Keratinocyte (primary cell): Measurements from ENCODE around the gene RBFOX1. TPM values are rescaled to one million over a fixed set of nuclear protein-coding genes. Genes with fewer than 3 reads are reported as not detected.

Experiments used
- DNase-seq: peaks from one replicate; pipeline ENCODE4 v3.0.0-alpha.2; 2011; ENCODE audit warnings: low read depth, missing footprints, low spot score
- FAIRE-seq: peaks from 2 replicates; lab custom pipeline; 2011; peaks lifted over from hg19 to GRCh38; lab: Jason Lieb, UNC
- H2AFZ ChIP-seq: 2 replicates; pipeline ENCODE4 v1.6.0; 2012; ENCODE audit warnings: low read length, control low read depth, inconsistent platforms; ENCODE audit not compliant: control insufficient read depth
- H3K27ac ChIP-seq: 2 replicates; pipeline ENCODE4 v1.5.1; 2011; ENCODE audit warnings: low read length; ENCODE audit not compliant: control insufficient read depth, insufficient read depth
- H3K27me3 ChIP-seq: 3 replicates; pipeline ENCODE4 v1.6.0; 2011; ENCODE audit warnings: low read length; ENCODE audit not compliant: control insufficient read depth, insufficient read depth; ENCODE audit errors: extremely low read depth
- H3K36me3 ChIP-seq, 2 experiments: 2 replicates in 1 of 2; 3 replicates in 1 of 2; pipeline ENCODE4 v1.5.1; 2011; ENCODE audit warnings: low read length in 2 of 2, mild to moderate bottlenecking in 1 of 2; ENCODE audit not compliant: control insufficient read depth in 2 of 2, insufficient read depth in 2 of 2; ENCODE audit errors: extremely low read depth in 1 of 2
- H3K4me1 ChIP-seq: 3 replicates; pipeline ENCODE4 v1.5.1; 2011; ENCODE audit warnings: low read length; ENCODE audit not compliant: control insufficient read depth, insufficient read depth; ENCODE audit errors: extremely low read depth
- H3K4me2 ChIP-seq: 3 replicates; pipeline ENCODE4 v1.6.0; 2011; ENCODE audit warnings: low read depth, low read length; ENCODE audit not compliant: control insufficient read depth, insufficient read depth; ENCODE audit errors: extremely low read depth
- H3K4me3 ChIP-seq, 3 experiments: fragments of 200-600 bp in 1 of 3; sonication (generic) in 1 of 3; 2 replicates in 2 of 3; 3 replicates in 1 of 3; pipeline ENCODE4 v1.5.1; 2011 to 2016; ENCODE audit warnings: low read length in 3 of 3, mild to moderate bottlenecking in 3 of 3, control low read depth in 2 of 3, inconsistent platforms in 1 of 3, low read depth in 1 of 3, mixed read lengths in 1 of 3, mixed run types in 1 of 3, moderate library complexity in 1 of 3; ENCODE audit not compliant: control insufficient read depth in 2 of 3, insufficient read depth in 2 of 3; ENCODE audit errors: extremely low read depth in 1 of 3
- H3K79me2 ChIP-seq: 2 replicates; pipeline ENCODE4 v1.6.0; 2012; ENCODE audit warnings: low read length; ENCODE audit not compliant: control insufficient read depth, insufficient read depth
- H3K9ac ChIP-seq: 3 replicates; pipeline ENCODE4 v1.6.0; 2011; ENCODE audit warnings: low read length; ENCODE audit not compliant: control insufficient read depth, insufficient read depth; ENCODE audit errors: extremely low read depth
- H3K9me1 ChIP-seq: 3 replicates; pipeline ENCODE4 v1.6.0; 2011; ENCODE audit warnings: low read length; ENCODE audit not compliant: control insufficient read depth, insufficient read depth; ENCODE audit errors: extremely low read depth
- H3K9me3 ChIP-seq: 2 replicates; pipeline ENCODE4 v1.5.1; 2012; ENCODE audit warnings: low read depth, low read length; ENCODE audit not compliant: control insufficient read depth
- H4K20me1 ChIP-seq: 3 replicates; pipeline ENCODE4 v1.6.0; 2011; ENCODE audit warnings: low read length; ENCODE audit not compliant: control insufficient read depth, insufficient read depth; ENCODE audit errors: extremely low read depth
- EZH2 ChIP-seq: IDR thresholded peaks from one replicate; pipeline ENCODE4 v1.6.1; 2012; ENCODE audit warnings: inconsistent platforms, mild to moderate bottlenecking, low read length, moderate library complexity
- dilution Hi-C: fragments of 300-500 bp; cut with MboI; formaldehyde crosslinking; loops from one replicate; pipeline ENCODE4 v1.7.0; 2020; ENCODE audit warnings: low sequenced_read_pairs; ENCODE audit not compliant: extremely low pct_ligation_motif_present
- polyA plus RNA-seq, 5 experiments: library from polyadenylated mRNA; depleted of rRNA in 3 of 5; stranded (reverse) in 3 of 5; stranded (forward) in 1 of 5; unstranded in 1 of 5; fragments of >200 nt; gene quantifications; 1 replicate in 1 of 5; 2 replicates in 3 of 5; 3 replicates in 1 of 5; pipeline versions ENCODE4 v1.2.1 to v1.2.3, GENCODE V29; 2011 to 2012; ENCODE audit warnings: missing spikeins in 2 of 5, low read depth in 1 of 5, low replicate concordance in 1 of 5
- TF ChIP-seq, protein P1 (sequence below), 3 experiments: IDR thresholded peaks in 1 of 3; conservative IDR thresholded peaks in 1 of 3; optimal IDR thresholded peaks in 1 of 3; 2 replicates in 2 of 3; 3 replicates in 1 of 3; pipeline versions ENCODE3 to v1.5.1; 2011; ENCODE audit warnings: low read length in 3 of 3, mild to moderate bottlenecking in 3 of 3, moderate library complexity in 2 of 3, control low read depth in 1 of 3, inconsistent platforms in 1 of 3; ENCODE audit not compliant: insufficient read depth in 2 of 3; ENCODE audit errors: extremely low read depth in 1 of 3

The RBFOX1 gene
- polyA plus RNA-seq, 1 donor (not counting 4 experiments of a cell fraction or from before 2014, with no cell fraction given) = not detected

- Histone ChIP-seq H3K9me3 (peaks cover 5% of the 10 kb centered on the region), H3K9ac (no peak overlapping the region), H3K4me3 (no peak overlapping the region), H3K4me1 (no peaks in the 10 kb centered on the region), H3K27ac (no peak overlapping the region), H2AFZ (no peak overlapping the region), H3K36me3 (no peaks in the 10 kb centered on the region), H4K20me1 (no peaks in the 10 kb centered on the region), H3K27me3 (no peaks in the 10 kb centered on the region), H3K9me1 (no peaks in the 10 kb centered on the region), H3K4me2 (no peak overlapping the region), H3K79me2 (no peaks in the 10 kb centered on the region)
- no peak for DNase-seq
- dilution Hi-C loops = no loop called here
- TF ChIP-seq, protein P1, sequence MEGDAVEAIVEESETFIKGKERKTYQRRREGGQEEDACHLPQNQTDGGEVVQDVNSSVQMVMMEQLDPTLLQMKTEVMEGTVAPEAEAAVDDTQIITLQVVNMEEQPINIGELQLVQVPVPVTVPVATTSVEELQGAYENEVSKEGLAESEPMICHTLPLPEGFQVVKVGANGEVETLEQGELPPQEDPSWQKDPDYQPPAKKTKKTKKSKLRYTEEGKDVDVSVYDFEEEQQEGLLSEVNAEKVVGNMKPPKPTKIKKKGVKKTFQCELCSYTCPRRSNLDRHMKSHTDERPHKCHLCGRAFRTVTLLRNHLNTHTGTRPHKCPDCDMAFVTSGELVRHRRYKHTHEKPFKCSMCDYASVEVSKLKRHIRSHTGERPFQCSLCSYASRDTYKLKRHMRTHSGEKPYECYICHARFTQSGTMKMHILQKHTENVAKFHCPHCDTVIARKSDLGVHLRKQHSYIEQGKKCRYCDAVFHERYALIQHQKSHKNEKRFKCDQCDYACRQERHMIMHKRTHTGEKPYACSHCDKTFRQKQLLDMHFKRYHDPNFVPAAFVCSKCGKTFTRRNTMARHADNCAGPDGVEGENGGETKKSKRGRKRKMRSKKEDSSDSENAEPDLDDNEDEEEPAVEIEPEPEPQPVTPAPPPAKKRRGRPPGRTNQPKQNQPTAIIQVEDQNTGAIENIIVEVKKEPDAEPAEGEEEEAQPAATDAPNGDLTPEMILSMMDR (optimal IDR thresholded peaks at IDR 0.05 in 1 of 3, IDR thresholded peaks at IDR 0.05 in 1 of 3, conservative IDR thresholded peaks at IDR 0.05 in 1 of 3; ENCODE audit: extremely low read depth in 1 of 3, insufficient read depth in 2 of 3, low read length in 3 of 3) = no peak
- no peak for TF ChIP-seq EZH2
- FAIRE-seq = no peak
Measured at GRCh38 chr16:7317982-7318381, 14.7 kb upstream of the RBFOX1 start.

GRCh38 chr16:7318686-7319085 lies 14.0 kb upstream of the RBFOX1 start:
- H3K9ac ChIP-seq = no peak overlapping the region
- no peaks in the 10 kb centered on the region for H3K27me3 ChIP-seq
- FAIRE-seq = no peak
- H3K36me3 ChIP-seq = no peaks in the 10 kb centered on the region
- no peaks in the 10 kb centered on the region for H3K79me2 ChIP-seq
- DNase-seq = no peak
- H3K4me3 ChIP-seq = no peak overlapping the region
- H3K9me3 ChIP-seq = peaks cover 5% of the 10 kb centered on the region
- dilution Hi-C loops = no loop called here
- H3K4me2 ChIP-seq = no peak overlapping the region
- no peaks in the 10 kb centered on the region for H3K4me1 ChIP-seq
- no peaks in the 10 kb centered on the region for H3K9me1 ChIP-seq
- no peak overlapping the region for H3K27ac ChIP-seq
- no peak for TF ChIP-seq EZH2
- TF ChIP-seq, protein P1 (optimal IDR thresholded peaks at IDR 0.05 in 1 of 3, IDR thresholded peaks at IDR 0.05 in 1 of 3, conservative IDR thresholded peaks at IDR 0.05 in 1 of 3; ENCODE audit: extremely low read depth in 1 of 3, insufficient read depth in 2 of 3, low read length in 3 of 3) = no peak
- no peak overlapping the region for H2AFZ ChIP-seq
- H4K20me1 ChIP-seq = no peaks in the 10 kb centered on the region
